PC-3 (cell line): ENCODE measurements around the gene PCDH15. TPM values are rescaled to one million over a fixed set of nuclear protein-coding genes. Genes with fewer than 3 reads are reported as not detected.
"Not testable (repeated sequence)": the region's sequence is repeated elsewhere in the genome, so short reads cannot be mapped to it uniquely, and the experiment has no call there.

Experiments
- ATAC-seq: fragments of 200-7000 bp; cut with Tn5 transposase; 2 replicates; pipeline ENCODE4 v1.9.1; 2020; ENCODE audit warnings: mild to moderate bottlenecking, moderate library complexity
- BruUV-seq: library from RNA; stranded (reverse); fragments of 400-500 nt; replicated peaks from 2 replicates; lab custom pipeline; 2021; lab: Mats Ljungman, UMichigan
- CTCF ChIA-PET: fragments of 300-600 bp; sonication (Branson Sonifier 250); formaldehyde crosslinking; loops from one replicate; lab custom pipeline; 2022; ENCODE audit warnings: antibody characterized with exemption; lab: Charles Lee
- POLR2A ChIA-PET: fragments of 300-600 bp; sonication (Branson Sonifier 250); formaldehyde crosslinking; loops from one replicate; lab custom pipeline; 2022; ENCODE audit warnings: antibody characterized with exemption; ENCODE audit not compliant: unreplicated experiment; lab: Charles Lee
- DNase-seq: peaks from one replicate; pipeline ENCODE4 v3.0.0-alpha.2; 2015
- H2AFZ ChIP-seq: fragments of 300-600 bp; sonication (generic); 2 replicates; pipeline ENCODE4 v1.6.0; 2016; ENCODE audit warnings: antibody characterized with exemption, low read length
- H3F3A ChIP-seq: fragments of 300-600 bp; sonication (generic); one replicate; pipeline ENCODE4 v1.6.0; 2017; ENCODE audit warnings: antibody characterized with exemption, low read length, control low read depth, mild to moderate bottlenecking; ENCODE audit not compliant: unreplicated experiment
- H3K27ac ChIP-seq: fragments of 300-600 bp; sonication (generic); 2 replicates; pipeline ENCODE4 v1.5.1; 2016; ENCODE audit warnings: mild to moderate bottlenecking, low read length
- H3K27me3 ChIP-seq: fragments of 300-600 bp; sonication (generic); 2 replicates; pipeline ENCODE4 v1.6.1; 2016; ENCODE audit warnings: low read length, mixed read lengths
- H3K36me3 ChIP-seq: fragments of 300-600 bp; sonication (generic); 2 replicates; pipeline ENCODE4 v1.6.1; 2016; ENCODE audit warnings: low read depth, mixed run types, low read length, mixed read lengths
- H3K4me1 ChIP-seq: fragments of 300-600 bp; sonication (generic); 2 replicates; pipeline ENCODE4 v1.5.1; 2016; ENCODE audit warnings: low read length; ENCODE audit not compliant: insufficient read depth
- H3K4me2 ChIP-seq: fragments of 300-600 bp; sonication (generic); 2 replicates; pipeline ENCODE4 v1.6.0; 2016; ENCODE audit warnings: low read length
- H3K4me3 ChIP-seq: fragments of 300-600 bp; sonication (generic); 2 replicates; pipeline ENCODE4 v1.5.1; 2016; ENCODE audit warnings: mild to moderate bottlenecking, low read length, mixed read lengths
- H3K79me2 ChIP-seq: fragments of 300-600 bp; sonication (generic); 2 replicates; pipeline ENCODE4 v1.6.1; 2017; ENCODE audit warnings: low read length, mixed read lengths
- H3K9ac ChIP-seq: fragments of 300-600 bp; sonication (generic); 2 replicates; pipeline ENCODE4 v1.6.0; 2016; ENCODE audit warnings: mild to moderate bottlenecking, low read length
- H3K9me2 ChIP-seq: fragments of 300-600 bp; sonication (generic); replicated peaks from 2 replicates; pipeline ENCODE4 v1.6.1; 2016; ENCODE audit warnings: mixed run types, low read length, mixed read lengths
- H3K9me3 ChIP-seq: fragments of 300-600 bp; sonication (generic); 2 replicates; pipeline ENCODE4 v1.6.1; 2016; ENCODE audit warnings: low read length, mixed read lengths
- H4K20me1 ChIP-seq: fragments of 300-600 bp; sonication (generic); 2 replicates; pipeline ENCODE4 v1.6.1; 2016; ENCODE audit warnings: low read length, mixed read lengths
- EZH2 ChIP-seq: fragments of 300-600 bp; sonication (generic); IDR thresholded peaks from one replicate; pipeline ENCODE4 v1.6.1; 2017; ENCODE audit warnings: antibody characterized with exemption, mild to moderate bottlenecking, low read length; ENCODE audit not compliant: unreplicated experiment
- EZH2phosphoT487 ChIP-seq: fragments of 300-600 bp; sonication (generic); IDR thresholded peaks from 2 replicates; pipeline ENCODE4 v1.6.1; 2018; ENCODE audit warnings: mild to moderate bottlenecking, antibody characterized with exemption, low read length, borderline replicate concordance
- intact Hi-C: fragments of 100-400 bp; cut with micrococcal nuclease; formaldehyde crosslinking; loops from 2 replicates; pipeline ENCODE4 v1.9.0; 2023
- total RNA-seq: library from RNA; depleted of rRNA; stranded (reverse); fragments of >200 nt; gene quantifications from 2 replicates; pipeline ENCODE4 v1.2.3, GENCODE V29; 2014
- TF ChIP-seq, protein P1 (sequence below): fragments of 300-600 bp; sonication (generic); conservative IDR thresholded peaks from 2 replicates; pipeline ENCODE4 v1.5.1; 2017; ENCODE audit warnings: antibody characterized with exemption, low read depth, mild to moderate bottlenecking, low read length

The PCDH15 gene
- total RNA-seq, 1 experiment from 2014 or later: not detected

- no TSS peak for BruUV-seq
- H3K4me3 ChIP-seq: no peak overlapping the region
- ChIA-PET CTCF (no interaction called here), POLR2A (no interaction called here)
- H3K9me2 ChIP-seq: no peaks in the 10 kb centered on the region
- H3K9me3 ChIP-seq: 0 out of 2 replicates have a peak, but pooled peaks cover 6% of the 10 kb centered on the region
- no peaks in the 10 kb centered on the region for H3K36me3 ChIP-seq
- no peak overlapping the region for H3K9ac ChIP-seq
- H3K27me3 ChIP-seq: no peaks in the 10 kb centered on the region
- H4K20me1 ChIP-seq: no peaks in the 10 kb centered on the region
- intact Hi-C loops: loop anchor here (5.0 kb wide), 2 partner anchors 387 to 527 kb away; partner anchors contain the start of gene PCDH15
- H2AFZ ChIP-seq: no peak overlapping the region
- no peaks in the 10 kb centered on the region for H3F3A ChIP-seq
- H3K79me2 ChIP-seq: no peaks in the 10 kb centered on the region
- H3K27ac ChIP-seq: no peak overlapping the region
- no peak overlapping the region for H3K4me2 ChIP-seq
- ATAC-seq (peak; percentile 35; the same call in 1 of the 2 replicates), DNase-seq (peak; percentile 36)
- no peaks in the 10 kb centered on the region for H3K4me1 ChIP-seq
- TF ChIP-seq EZH2phosphoT487: no peak
- TF ChIP-seq, protein P1, sequence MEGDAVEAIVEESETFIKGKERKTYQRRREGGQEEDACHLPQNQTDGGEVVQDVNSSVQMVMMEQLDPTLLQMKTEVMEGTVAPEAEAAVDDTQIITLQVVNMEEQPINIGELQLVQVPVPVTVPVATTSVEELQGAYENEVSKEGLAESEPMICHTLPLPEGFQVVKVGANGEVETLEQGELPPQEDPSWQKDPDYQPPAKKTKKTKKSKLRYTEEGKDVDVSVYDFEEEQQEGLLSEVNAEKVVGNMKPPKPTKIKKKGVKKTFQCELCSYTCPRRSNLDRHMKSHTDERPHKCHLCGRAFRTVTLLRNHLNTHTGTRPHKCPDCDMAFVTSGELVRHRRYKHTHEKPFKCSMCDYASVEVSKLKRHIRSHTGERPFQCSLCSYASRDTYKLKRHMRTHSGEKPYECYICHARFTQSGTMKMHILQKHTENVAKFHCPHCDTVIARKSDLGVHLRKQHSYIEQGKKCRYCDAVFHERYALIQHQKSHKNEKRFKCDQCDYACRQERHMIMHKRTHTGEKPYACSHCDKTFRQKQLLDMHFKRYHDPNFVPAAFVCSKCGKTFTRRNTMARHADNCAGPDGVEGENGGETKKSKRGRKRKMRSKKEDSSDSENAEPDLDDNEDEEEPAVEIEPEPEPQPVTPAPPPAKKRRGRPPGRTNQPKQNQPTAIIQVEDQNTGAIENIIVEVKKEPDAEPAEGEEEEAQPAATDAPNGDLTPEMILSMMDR: peak; percentile 55
Measured at GRCh38 chr10:54415483-54415882, 385.5 kb downstream of the PCDH15 start.

- H3K4me3 ChIP-seq: no peak overlapping the region
- peak; percentile 76 for ATAC-seq
- peak; percentile 76 for DNase-seq
- H3F3A ChIP-seq: no peaks in the 10 kb centered on the region
- BruUV-seq: no TSS peak
- H3K27me3 ChIP-seq: no peaks in the 10 kb centered on the region
- ChIA-PET POLR2A (interaction anchor here (0.6 kb wide), 1 partner anchor 516 kb away, joined by 37 read pairs; no protein-coding TSS in a partner anchor), CTCF (interaction anchor here (0.6 to 1.0 kb wide), 3 partner anchors 269 to 1456 kb away, joined by 3 to 5 read pairs (median 3); no protein-coding TSS in a partner anchor)
- H3K9me3 ChIP-seq: no peaks in the 10 kb centered on the region
- no peaks in the 10 kb centered on the region for H4K20me1 ChIP-seq
- no peaks in the 10 kb centered on the region for H3K4me1 ChIP-seq
- H3K9ac ChIP-seq: no peak overlapping the region
- no peak overlapping the region for H2AFZ ChIP-seq
- H3K9me2 ChIP-seq: no peaks in the 10 kb centered on the region
- intact Hi-C loops: loop anchor here (1.0 to 10.0 kb wide), 10 partner anchors 269 to 1584 kb away; no protein-coding TSS in a partner anchor
- no peak overlapping the region for H3K27ac ChIP-seq
- no peak overlapping the region for H3K4me2 ChIP-seq
- H3K36me3 ChIP-seq: no peaks in the 10 kb centered on the region
- TF ChIP-seq EZH2phosphoT487: no peak
- TF ChIP-seq, protein P1: peak; percentile 92
- H3K79me2 ChIP-seq: no peaks in the 10 kb centered on the region
Measured at GRCh38 chr10:54402576-54402975, 398.5 kb downstream of the PCDH15 start.

- no peak for ATAC-seq
- intact Hi-C loops: no loop called here
- H4K20me1 ChIP-seq: no peaks in the 10 kb centered on the region
Measured at GRCh38 chr10:54396031-54396430, 405.0 kb downstream of the PCDH15 start.

GRCh38 chr10:54394598-54394997 is 406.4 kb downstream of the PCDH15 start:
- BruUV-seq, intact Hi-C loops, H4K20me1 ChIP-seq, H2AFZ ChIP-seq, H3K9me3 ChIP-seq, H3K79me2 ChIP-seq, H3K4me2 ChIP-seq, H3K27ac ChIP-seq, H3K27me3 ChIP-seq, DNase-seq, H3K4me3 ChIP-seq, ATAC-seq, H3K36me3 ChIP-seq, H3F3A ChIP-seq, CTCF ChIA-PET, POLR2A ChIA-PET, H3K9ac ChIP-seq, H3K9me2 ChIP-seq, H3K4me1 ChIP-seq: not testable (repeated sequence)

More at GRCh38 chr10:54396031-54396430, 405.0 kb downstream of the PCDH15 start:
- Histone ChIP-seq H3K4me3 (no peak overlapping the region), H3K79me2 (no peaks in the 10 kb centered on the region), H3K4me2 (no peak overlapping the region), H3K36me3 (no peaks in the 10 kb centered on the region), H3K27me3 (no peaks in the 10 kb centered on the region), H2AFZ (no peak overlapping the region), H3K27ac (no peak overlapping the region), H3K9me3 (peaks cover 6% of the 10 kb centered on the region), H3K9ac (no peak overlapping the region), H3K9me2 (no peaks in the 10 kb centered on the region), H3K4me1 (no peaks in the 10 kb centered on the region), H3F3A (no peaks in the 10 kb centered on the region)
- no peak for DNase-seq
- TF ChIP-seq EZH2 (no peak), EZH2phosphoT487 (no peak)
- TF ChIP-seq, protein P1: no peak
- POLR2A ChIA-PET: no interaction called here
- CTCF ChIA-PET: no interaction called here
- BruUV-seq: no TSS peak
